Stimulated activated CD4-positive, alpha-beta T cell treated with anti-CD3 and anti-CD28 coated beads, Interleukin-4, amount 100 ng/mL, for 24 hours (primary cell): ENCODE data around the gene AKIRIN1.
A peak's percentile ranks its signal among the peaks of the same experiment; 100 is the strongest.
"Not testable (repeated sequence)": the region's sequence is repeated elsewhere in the genome, so short reads cannot be mapped to it uniquely, and the experiment has no call there.

ENCODE experiments used
- DNase-seq: peaks from one replicate; pipeline ENCODE4 v3.0.0-alpha.2; 2020

AKIRIN1 gene

GRCh38 chr1:38990738-38991637 is at the start of gene AKIRIN1:
TSS of gene AKIRIN1 (plus strand) at chr1:38991276. CDS start at chr1:38991381, 105 bp downstream.
- peak; percentile 98 for DNase-seq

- DNase-seq: no peak
Observed at GRCh38 chr1:38941527-38942019, 49.5 kb upstream of the AKIRIN1 start, which contains the start of gene RHBDL2. TSS of gene RHBDL2 (minus strand) at chr1:38941830. CDS start at chr1:38919212, 22,618 bp downstream.

- no peak for DNase-seq
Observed at GRCh38 chr1:38942664-38943428, 48.2 kb upstream of the AKIRIN1 start.

GRCh38 chr1:38944547-38944946 is 46.5 kb upstream of the AKIRIN1 start:
- no peak for DNase-seq

GRCh38 chr1:38950553-38950952 is 40.5 kb upstream of the AKIRIN1 start:
- no peak for DNase-seq

GRCh38 chr1:38953433-38953860 is 37.6 kb upstream of the AKIRIN1 start:
- DNase-seq: no peak

- no peak for DNase-seq
Observed at GRCh38 chr1:38958967-38959366, 32.1 kb upstream of the AKIRIN1 start.

- DNase-seq: no peak
Observed at GRCh38 chr1:38962113-38962512, 29.0 kb upstream of the AKIRIN1 start.

- DNase-seq: no peak
Observed at GRCh38 chr1:38962560-38962959, 28.5 kb upstream of the AKIRIN1 start.

GRCh38 chr1:38964140-38964548 is 26.9 kb upstream of the AKIRIN1 start:
- no peak for DNase-seq

GRCh38 chr1:38973145-38973544 is 17.9 kb upstream of the AKIRIN1 start:
- not testable (repeated sequence) for DNase-seq

- no peak for DNase-seq
Observed at GRCh38 chr1:38973659-38974437, 17.2 kb upstream of the AKIRIN1 start.

- DNase-seq: peak; percentile 45
Observed at GRCh38 chr1:38977399-38978244, 13.5 kb upstream of the AKIRIN1 start.

GRCh38 chr1:38978245-38978542 is 12.9 kb upstream of the AKIRIN1 start:
- DNase-seq: peak; percentile 19

GRCh38 chr1:38979380-38979779 is 11.7 kb upstream of the AKIRIN1 start:
- DNase-seq: not testable (repeated sequence)

GRCh38 chr1:38989979-38990378 is 1.1 kb upstream of the AKIRIN1 start:
- DNase-seq: no peak

GRCh38 chr1:38990386-38990737 is 714 bp upstream of the AKIRIN1 start:
- no peak for DNase-seq

- peak; percentile 10 for DNase-seq
Observed at GRCh38 chr1:38991638-38992411, 749 bp downstream of the AKIRIN1 start.

GRCh38 chr1:38992412-38993111 is 1.5 kb downstream of the AKIRIN1 start:
- DNase-seq: no peak

GRCh38 chr1:38994196-38994595 is 3.1 kb downstream of the AKIRIN1 start:
- no peak for DNase-seq
